ENCODE measurements around the gene CAMK1D.

Gene CAMK1D

GRCh38 chr10:12838995-12839927 is 489.9 kb downstream of the CAMK1D start:
- no peak for TF ChIP-seq TCF4 (CRISPR knock-in tag; IDR thresholded peaks at IDR 0.05; ENCODE audit: borderline replicate concordance)
- no peak for TF ChIP-seq ISL1 (CRISPR knock-in tag; IDR thresholded peaks at IDR 0.05)
- no peak for TF ChIP-seq TOX (CRISPR knock-in tag; IDR thresholded peaks at IDR 0.05; ENCODE audit: borderline replicate concordance)
- no peak for TF ChIP-seq SNAI2 (CRISPR knock-in tag; IDR thresholded peaks at IDR 0.05)
- TF ChIP-seq CSRNP3 (CRISPR knock-in tag; IDR thresholded peaks at IDR 0.05): no peak
- ATAC-seq: no peak

- peak; percentile 37; the same call in 2 of the 3 replicates for ATAC-seq
- 0 out of 2 replicates have a peak, but pooled peaks have one; percentile 7 for TF ChIP-seq TSHZ2 (CRISPR knock-in tag; IDR thresholded peaks at IDR 0.05)
- no peak for TF ChIP-seq ZNF70 (CRISPR knock-in tag; IDR thresholded peaks at IDR 0.05)
- no peak for TF ChIP-seq ZC3H10 (CRISPR knock-in tag; IDR thresholded peaks at IDR 0.05)
- TF ChIP-seq CREB5 (CRISPR knock-in tag; IDR thresholded peaks at IDR 0.05; ENCODE audit: low read depth): no peak
Observed at GRCh38 chr10:12839941-12840611, 490.7 kb downstream of the CAMK1D start.

GRCh38 chr10:12841426-12841825 is 492.1 kb downstream of the CAMK1D start:
- TF ChIP-seq TOX (CRISPR knock-in tag; IDR thresholded peaks at IDR 0.05; ENCODE audit: borderline replicate concordance) (no peak), ZNF70 (CRISPR knock-in tag; IDR thresholded peaks at IDR 0.05) (no peak), ZFP3 (CRISPR knock-in tag; IDR thresholded peaks at IDR 0.05) (no peak), GLIS3 (CRISPR knock-in tag; IDR thresholded peaks at IDR 0.05) (no peak), ZFP30 (CRISPR knock-in tag; IDR thresholded peaks at IDR 0.05) (no peak)
- ATAC-seq: no peak

GRCh38 chr10:12841826-12842225 is 492.5 kb downstream of the CAMK1D start:
- ATAC-seq: no peak

More at GRCh38 chr10:12841826-12842225, 492.5 kb downstream of the CAMK1D start:
- TF ChIP-seq TOX (CRISPR knock-in tag; IDR thresholded peaks at IDR 0.05; ENCODE audit: borderline replicate concordance): no peak
- TF ChIP-seq ARNTL (CRISPR knock-in tag; IDR thresholded peaks at IDR 0.05; ENCODE audit: borderline replicate concordance, low read depth): no peak
- no peak for TF ChIP-seq ZFP3 (CRISPR knock-in tag; IDR thresholded peaks at IDR 0.05)
- no peak for TF ChIP-seq CSRNP3 (CRISPR knock-in tag; IDR thresholded peaks at IDR 0.05)
- TF ChIP-seq CREB5 (CRISPR knock-in tag; IDR thresholded peaks at IDR 0.05; ENCODE audit: low read depth): no peak
- TF ChIP-seq OSR1 (CRISPR knock-in tag; IDR thresholded peaks at IDR 0.05): no peak

All from SK-N-SH treated with all-trans-retinoic acid at 6 μM for 48 hours (cell line).